ENCODE measurements around the gene GPR15LG. TPM values are rescaled to one million over a fixed set of nuclear protein-coding genes. Genes with fewer than 3 reads are reported as not detected.

The GPR15LG gene
- total RNA-seq, 2 donors from 2014 or later: not detected

DNA sequence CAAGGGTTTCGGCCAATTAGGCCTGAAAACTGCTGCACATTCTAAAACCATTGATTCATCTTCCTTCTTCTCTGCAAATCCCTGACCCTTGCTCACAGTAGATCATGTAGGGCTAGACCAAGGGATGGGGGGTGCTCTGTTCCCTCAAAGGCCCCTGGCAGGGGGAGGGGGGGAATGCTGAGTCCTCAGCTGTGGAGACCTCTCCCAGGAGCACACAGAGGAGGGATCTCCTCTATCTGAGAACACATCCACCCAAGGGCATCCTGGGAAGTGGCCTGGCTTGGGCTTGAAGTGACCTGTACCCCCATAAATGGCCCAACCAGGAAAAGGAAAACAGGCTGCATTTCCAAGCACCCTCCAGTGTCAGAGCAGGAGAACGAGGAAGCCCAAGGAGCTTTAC, 19.7 kb downstream of the GPR15LG start:
- Histone ChIP-seq H3K27me3 (peaks cover 0 to 22% of the 10 kb centered on the region in 2 donors), H3K4me3 (no peak overlapping the region), H3K9me3 (no peaks in the 10 kb centered on the region), H3K27ac (no peak overlapping the region), H3K4me1 (peaks cover 14% of the 10 kb centered on the region), H3K36me3 (replicated peaks in 1 of 2; ENCODE audit: insufficient read depth in 1 of 2, low read depth in 2 of 2) (no peaks in the 10 kb centered on the region)
- no peak for DNase-seq
- no peak for ATAC-seq
- 88 to 94% methylated on average over 2 of the region's 2 CpGs for WGBS, 2 donors
- intact Hi-C loops (cut with DNase I): no loop called here
- TF ChIP-seq, protein P1, sequence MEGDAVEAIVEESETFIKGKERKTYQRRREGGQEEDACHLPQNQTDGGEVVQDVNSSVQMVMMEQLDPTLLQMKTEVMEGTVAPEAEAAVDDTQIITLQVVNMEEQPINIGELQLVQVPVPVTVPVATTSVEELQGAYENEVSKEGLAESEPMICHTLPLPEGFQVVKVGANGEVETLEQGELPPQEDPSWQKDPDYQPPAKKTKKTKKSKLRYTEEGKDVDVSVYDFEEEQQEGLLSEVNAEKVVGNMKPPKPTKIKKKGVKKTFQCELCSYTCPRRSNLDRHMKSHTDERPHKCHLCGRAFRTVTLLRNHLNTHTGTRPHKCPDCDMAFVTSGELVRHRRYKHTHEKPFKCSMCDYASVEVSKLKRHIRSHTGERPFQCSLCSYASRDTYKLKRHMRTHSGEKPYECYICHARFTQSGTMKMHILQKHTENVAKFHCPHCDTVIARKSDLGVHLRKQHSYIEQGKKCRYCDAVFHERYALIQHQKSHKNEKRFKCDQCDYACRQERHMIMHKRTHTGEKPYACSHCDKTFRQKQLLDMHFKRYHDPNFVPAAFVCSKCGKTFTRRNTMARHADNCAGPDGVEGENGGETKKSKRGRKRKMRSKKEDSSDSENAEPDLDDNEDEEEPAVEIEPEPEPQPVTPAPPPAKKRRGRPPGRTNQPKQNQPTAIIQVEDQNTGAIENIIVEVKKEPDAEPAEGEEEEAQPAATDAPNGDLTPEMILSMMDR (IDR thresholded peaks at IDR 0.05): no peak
- no peak for TF ChIP-seq POLR2A (IDR thresholded peaks at IDR 0.05)

- intact Hi-C loops (cut with DNase I): no loop called here
- Histone ChIP-seq H3K9me3 (no peaks in the 10 kb centered on the region), H3K4me3 (peak overlapping the region in 1 of 2 donors; percentile 17), H3K27ac (no peak overlapping the region), H3K27me3 (peaks cover 0 to 22% of the 10 kb centered on the region in 2 donors), H3K4me1 (peaks cover 14% of the 10 kb centered on the region), H3K36me3 (replicated peaks in 1 of 2; ENCODE audit: insufficient read depth in 1 of 2, low read depth in 2 of 2) (no peaks in the 10 kb centered on the region)
- WGBS, 2 donors: 34 to 42% methylated on average over 5 of the region's 5 CpGs
- TF ChIP-seq POLR2A (IDR thresholded peaks at IDR 0.05): no peak
- TF ChIP-seq, protein P1 (IDR thresholded peaks at IDR 0.05): no peak
- ATAC-seq (no peak), DNase-seq (no peak)
Measured at GRCh38 chr10:84193846-84194423, 20.3 kb downstream of the GPR15LG start.

DNA sequence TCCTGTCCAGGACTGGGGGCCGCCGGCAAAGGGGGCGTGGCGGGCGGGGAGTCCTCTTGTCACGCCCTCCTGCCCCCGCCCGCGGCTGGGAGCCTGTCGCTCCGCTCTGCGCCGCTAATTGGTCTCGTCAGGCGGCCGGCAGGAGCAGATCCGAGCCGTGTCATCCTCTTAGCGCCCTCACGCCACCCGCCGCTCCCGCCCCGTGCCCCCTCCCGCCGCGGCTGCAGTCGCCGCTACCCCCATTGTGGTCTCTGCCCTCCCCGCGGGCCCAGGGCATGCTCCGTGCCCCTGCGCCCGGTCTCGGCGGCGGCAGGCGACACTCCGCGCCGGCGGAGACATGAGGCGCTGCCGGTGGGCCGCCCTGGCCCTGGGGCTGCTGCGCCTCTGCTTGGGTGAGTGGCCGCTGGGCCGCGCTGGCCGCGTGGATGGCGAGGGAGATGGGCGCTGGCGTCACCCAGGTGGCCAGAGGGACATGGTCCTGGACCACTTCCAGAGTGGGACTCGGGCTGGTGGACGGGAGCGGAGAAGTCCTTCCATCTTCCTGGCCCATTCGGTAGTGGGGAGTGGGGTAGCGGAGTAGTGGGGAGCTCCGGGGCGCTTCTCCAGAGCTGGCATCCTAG, 20.9 kb downstream of the GPR15LG start, which contains the start of gene CDHR1:
Gene CDHR1 (plus strand): TSS at position 114 of the 620 bp plus-strand sequence. CDS start 224 bp downstream, at position 338.
- no peak within 1 kb of the TSS for H3K27ac ChIP-seq
- peaks cover 14% of the 10 kb centered on the region for H3K4me1 ChIP-seq
- H3K27me3 ChIP-seq: peaks cover 0 to 22% of the 10 kb centered on the region in 2 donors
- ATAC-seq (peak; percentile 38), DNase-seq (peak in 2 of 4 donors; percentile 9 to 25)
- WGBS, 2 donors: 0 to 1% methylated on average over 17 to 61 of the region's 61 CpGs
- H3K9me3 ChIP-seq: no peaks in the 10 kb centered on the region
- TF ChIP-seq POLR2A (IDR thresholded peaks at IDR 0.05): no peak
- TF ChIP-seq, protein P1 (IDR thresholded peaks at IDR 0.05): no peak
- peak within 1 kb of the TSS in 1 of 2 donors; percentile 17 for H3K4me3 ChIP-seq
- no peaks in the 10 kb centered on the region for H3K36me3 ChIP-seq (replicated peaks in 1 of 2; ENCODE audit: insufficient read depth in 1 of 2, low read depth in 2 of 2)
- intact Hi-C loops (cut with DNase I): no loop called here

DNA sequence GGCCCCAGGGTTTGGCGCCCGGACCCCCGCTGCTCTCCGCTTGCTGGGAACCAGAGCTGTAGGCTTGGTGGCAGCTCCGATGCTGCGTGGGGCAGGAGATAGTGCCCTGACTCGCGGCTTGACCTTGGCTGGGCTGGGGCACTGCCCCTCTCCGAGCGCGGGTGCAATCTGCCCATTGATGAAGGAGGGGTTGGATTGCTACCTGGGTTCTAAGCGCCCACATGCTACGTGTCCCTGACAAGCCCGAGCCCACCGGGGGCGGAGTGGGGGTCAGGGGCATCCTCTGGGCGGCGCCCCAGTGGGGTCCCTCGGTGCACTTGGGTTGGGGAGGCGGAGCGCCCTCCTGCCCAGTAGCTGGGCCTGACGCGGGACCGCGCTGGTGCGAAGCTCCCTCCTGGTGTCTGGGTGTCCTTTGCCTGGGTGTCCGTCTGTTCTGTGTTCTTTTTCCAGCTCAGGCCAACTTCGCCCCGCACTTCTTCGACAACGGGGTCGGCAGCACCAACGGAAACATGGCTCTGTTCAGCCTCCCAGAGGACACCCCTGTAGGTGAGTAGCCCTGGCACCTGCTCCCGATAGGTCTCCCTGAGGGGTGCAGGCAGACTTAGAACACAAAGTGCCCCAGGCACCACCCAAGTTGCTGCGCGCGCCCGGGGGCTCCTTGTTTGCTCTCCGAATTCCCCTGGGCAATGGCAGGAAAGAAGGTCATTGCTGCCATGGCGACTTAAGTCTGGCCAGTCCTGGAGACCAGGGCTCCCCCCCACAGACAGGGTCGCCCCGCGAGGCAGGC, 21.6 kb downstream of the GPR15LG start:
- peaks cover 14% of the 10 kb centered on the region for H3K4me1 ChIP-seq
- H3K36me3 ChIP-seq (replicated peaks in 1 of 2; ENCODE audit: insufficient read depth in 1 of 2, low read depth in 2 of 2): no peaks in the 10 kb centered on the region
- no peak for ATAC-seq

More for the DNA sequence above, 21.6 kb downstream of the GPR15LG start:
- intact Hi-C loops (cut with DNase I): no loop called here
- Histone ChIP-seq H3K27ac (no peak overlapping the region), H3K9me3 (no peaks in the 10 kb centered on the region), H3K4me3 (no peak overlapping the region), H3K27me3 (peaks cover 0 to 22% of the 10 kb centered on the region in 2 donors)
- 13 to 28% methylated on average over 6 to 36 of the region's 43 CpGs for WGBS, 2 donors
- TF ChIP-seq POLR2A (IDR thresholded peaks at IDR 0.05): no peak
- TF ChIP-seq, protein P1 (IDR thresholded peaks at IDR 0.05): no peak
- no peak for DNase-seq

Measured in body of pancreas (tissue), 4 donors.